ENCODE measurements around the gene TTC34. TPM values are rescaled to one million over a fixed set of nuclear protein-coding genes. Genes with fewer than 3 reads are reported as not detected.
"Not testable (repeated sequence)": the region's sequence is repeated elsewhere in the genome, so short reads cannot be mapped to it uniquely, and the experiment has no call there.

The TTC34 gene
- total RNA-seq, 1 experiment from 2014 or later = 1.7 TPM

GRCh38 chr1:2686091-2686863, 115.2 kb downstream of the TTC34 start:
- DNase-seq; H3K4me3 ChIP-seq; H3K36me3 ChIP-seq (ENCODE audit: low read depth); POLR2A ChIA-PET (ENCODE audit: unreplicated experiment); H3K27ac ChIP-seq; BruUV-seq (replicated peaks); H4K20me1 ChIP-seq (ENCODE audit: insufficient read depth); H3F3A ChIP-seq (ENCODE audit: insufficient read depth, low read depth); CTCF ChIA-PET; H3K4me2 ChIP-seq; H2AFZ ChIP-seq; intact Hi-C loops (cut with micrococcal nuclease; ENCODE audit: unreplicated experiment); H3K4me1 ChIP-seq (replicated peaks; ENCODE audit: insufficient read depth); H3K9me2 ChIP-seq (ENCODE audit: insufficient read depth); H3K79me2 ChIP-seq (ENCODE audit: low read depth); H3K9me3 ChIP-seq (ENCODE audit: insufficient read depth, low read depth): not testable (repeated sequence)
- peaks cover 16% of the 10 kb centered on the region for H3K27me3 ChIP-seq (ENCODE audit: insufficient read depth, low read depth)

DNA sequence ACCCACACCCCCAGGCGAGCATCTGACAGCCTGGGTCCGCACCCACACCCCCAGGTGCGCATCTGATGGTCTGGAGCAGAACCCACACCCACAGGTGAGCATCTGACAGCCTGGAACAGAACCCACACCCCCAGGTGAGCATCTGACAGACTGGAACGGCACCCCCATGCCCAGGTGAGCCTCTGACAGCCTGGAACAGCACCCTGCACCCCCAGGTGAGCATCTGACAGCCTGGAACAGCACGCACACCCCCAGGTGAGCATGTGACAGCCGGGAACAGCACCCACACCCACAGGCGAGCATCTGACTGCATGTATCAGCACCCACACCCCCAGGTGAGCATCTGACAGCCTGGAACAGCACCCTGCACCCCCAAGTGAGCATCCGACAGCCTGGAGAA, 115.8 kb downstream of the TTC34 start:
- BruUV-seq (replicated peaks); H3K27ac ChIP-seq; intact Hi-C loops (cut with micrococcal nuclease; ENCODE audit: unreplicated experiment); POLR2A ChIA-PET (ENCODE audit: unreplicated experiment); DNase-seq; H3K9me3 ChIP-seq (ENCODE audit: insufficient read depth, low read depth); CTCF ChIA-PET; H3K79me2 ChIP-seq (ENCODE audit: low read depth); H3F3A ChIP-seq (ENCODE audit: insufficient read depth, low read depth); H3K36me3 ChIP-seq (ENCODE audit: low read depth); H3K9me2 ChIP-seq (ENCODE audit: insufficient read depth); H3K4me1 ChIP-seq (replicated peaks; ENCODE audit: insufficient read depth); H3K4me2 ChIP-seq; H4K20me1 ChIP-seq (ENCODE audit: insufficient read depth); H3K4me3 ChIP-seq; H2AFZ ChIP-seq: not testable (repeated sequence)
- peaks cover 16% of the 10 kb centered on the region for H3K27me3 ChIP-seq (ENCODE audit: insufficient read depth, low read depth)

GRCh38 chr1:2684878-2685277, 116.6 kb downstream of the TTC34 start:
- POLR2A ChIA-PET (ENCODE audit: unreplicated experiment); H3F3A ChIP-seq (ENCODE audit: insufficient read depth, low read depth); H2AFZ ChIP-seq: not testable (repeated sequence)

GRCh38 chr1:2684000-2684399, 117.5 kb downstream of the TTC34 start:
- H3K4me3 ChIP-seq; H3K9me3 ChIP-seq (ENCODE audit: insufficient read depth, low read depth); H3K36me3 ChIP-seq (ENCODE audit: low read depth); H3K27ac ChIP-seq; H4K20me1 ChIP-seq (ENCODE audit: insufficient read depth); intact Hi-C loops (cut with micrococcal nuclease; ENCODE audit: unreplicated experiment); BruUV-seq (replicated peaks); H3K4me1 ChIP-seq (replicated peaks; ENCODE audit: insufficient read depth); H2AFZ ChIP-seq; H3K79me2 ChIP-seq (ENCODE audit: low read depth); CTCF ChIA-PET; H3F3A ChIP-seq (ENCODE audit: insufficient read depth, low read depth); H3K9me2 ChIP-seq (ENCODE audit: insufficient read depth); POLR2A ChIA-PET (ENCODE audit: unreplicated experiment); H3K4me2 ChIP-seq: not testable (repeated sequence)
- H3K27me3 ChIP-seq (ENCODE audit: insufficient read depth, low read depth) = peaks cover 16% of the 10 kb centered on the region
- DNase-seq = peak; percentile 9 to 40

More at GRCh38 chr1:2684878-2685277, 116.6 kb downstream of the TTC34 start:
- H3K4me3 ChIP-seq; CTCF ChIA-PET; H3K4me2 ChIP-seq; H3K4me1 ChIP-seq (replicated peaks; ENCODE audit: insufficient read depth); DNase-seq; H3K27ac ChIP-seq; H3K79me2 ChIP-seq (ENCODE audit: low read depth); BruUV-seq (replicated peaks); H3K9me3 ChIP-seq (ENCODE audit: insufficient read depth, low read depth); H4K20me1 ChIP-seq (ENCODE audit: insufficient read depth); H3K9me2 ChIP-seq (ENCODE audit: insufficient read depth); H3K36me3 ChIP-seq (ENCODE audit: low read depth); intact Hi-C loops (cut with micrococcal nuclease; ENCODE audit: unreplicated experiment): not testable (repeated sequence)
- peaks cover 16% of the 10 kb centered on the region for H3K27me3 ChIP-seq (ENCODE audit: insufficient read depth, low read depth)

- H4K20me1 ChIP-seq (ENCODE audit: insufficient read depth); H3K4me1 ChIP-seq (replicated peaks; ENCODE audit: insufficient read depth); CTCF ChIA-PET; H3K27ac ChIP-seq; H2AFZ ChIP-seq; H3K4me2 ChIP-seq; H3K36me3 ChIP-seq (ENCODE audit: low read depth); H3K9me2 ChIP-seq (ENCODE audit: insufficient read depth); H3F3A ChIP-seq (ENCODE audit: insufficient read depth, low read depth); BruUV-seq (replicated peaks); H3K4me3 ChIP-seq; POLR2A ChIA-PET (ENCODE audit: unreplicated experiment); intact Hi-C loops (cut with micrococcal nuclease; ENCODE audit: unreplicated experiment); H3K79me2 ChIP-seq (ENCODE audit: low read depth); H3K9me3 ChIP-seq (ENCODE audit: insufficient read depth, low read depth); DNase-seq: not testable (repeated sequence)
- peaks cover 16% of the 10 kb centered on the region for H3K27me3 ChIP-seq (ENCODE audit: insufficient read depth, low read depth)
Measured at GRCh38 chr1:2683321-2683741, 118.2 kb downstream of the TTC34 start.

DNA sequence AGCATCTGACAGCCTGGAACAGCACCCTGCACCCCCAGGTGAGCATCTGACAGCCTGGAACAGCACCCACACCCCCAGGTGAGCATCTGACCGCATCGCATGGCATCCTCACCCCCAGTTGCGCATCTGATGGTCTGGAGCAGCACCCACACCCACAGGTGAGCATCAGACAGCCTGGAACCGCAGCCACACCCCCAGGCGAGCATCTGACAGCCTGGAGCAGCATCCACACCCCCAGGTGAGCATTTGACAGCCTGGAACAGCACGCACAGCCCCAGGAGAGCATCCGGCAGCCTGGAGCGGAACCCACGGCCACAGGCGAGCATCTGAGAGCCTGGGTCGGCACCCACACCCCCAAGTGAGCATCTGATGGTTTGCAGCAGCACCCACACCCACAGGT, 118.6 kb downstream of the TTC34 start:
- POLR2A ChIA-PET (ENCODE audit: unreplicated experiment) = not testable (repeated sequence)

GRCh38 chr1:2676726-2677125, 124.8 kb downstream of the TTC34 start:
- H3K9me2 ChIP-seq (ENCODE audit: insufficient read depth); H3F3A ChIP-seq (ENCODE audit: insufficient read depth, low read depth); H4K20me1 ChIP-seq (ENCODE audit: insufficient read depth); intact Hi-C loops (cut with micrococcal nuclease; ENCODE audit: unreplicated experiment); H3K79me2 ChIP-seq (ENCODE audit: low read depth); H3K4me3 ChIP-seq; H3K4me2 ChIP-seq; CTCF ChIA-PET; H2AFZ ChIP-seq; POLR2A ChIA-PET (ENCODE audit: unreplicated experiment); H3K36me3 ChIP-seq (ENCODE audit: low read depth); DNase-seq; H3K27me3 ChIP-seq (ENCODE audit: insufficient read depth, low read depth); H3K9me3 ChIP-seq (ENCODE audit: insufficient read depth, low read depth); H3K27ac ChIP-seq; BruUV-seq (replicated peaks); H3K4me1 ChIP-seq (replicated peaks; ENCODE audit: insufficient read depth): not testable (repeated sequence)

More for the DNA sequence above, 118.6 kb downstream of the TTC34 start:
- H3K9me3 ChIP-seq (ENCODE audit: insufficient read depth, low read depth); H2AFZ ChIP-seq; H3K4me3 ChIP-seq; H4K20me1 ChIP-seq (ENCODE audit: insufficient read depth); H3K79me2 ChIP-seq (ENCODE audit: low read depth); BruUV-seq (replicated peaks); H3F3A ChIP-seq (ENCODE audit: insufficient read depth, low read depth); CTCF ChIA-PET; H3K9me2 ChIP-seq (ENCODE audit: insufficient read depth); H3K4me2 ChIP-seq; H3K4me1 ChIP-seq (replicated peaks; ENCODE audit: insufficient read depth); DNase-seq; H3K36me3 ChIP-seq (ENCODE audit: low read depth); intact Hi-C loops (cut with micrococcal nuclease; ENCODE audit: unreplicated experiment); H3K27ac ChIP-seq: not testable (repeated sequence)
- H3K27me3 ChIP-seq (ENCODE audit: insufficient read depth, low read depth) = peaks cover 12% of the 10 kb centered on the region

Data from PC-9 (cell line).